HepG2 (cell line): ENCODE results near the gene KCNK2. TPM values are rescaled to one million over a fixed set of nuclear protein-coding genes. Genes with fewer than 3 reads are reported as not detected.

Experiments
- ATAC-seq: fragments of 200-7000 bp; cut with Tn5 transposase; 3 replicates; pipeline ENCODE4 v1.9.1; 2020; ENCODE audit warnings: mild to moderate bottlenecking, moderate library complexity
- BruUV-seq: library from RNA; stranded (reverse); fragments of 400-500 nt; replicated peaks from 2 replicates; lab custom pipeline; 2021; lab: Mats Ljungman, UMichigan
- CTCF ChIA-PET: fragments of 300-600 bp; formaldehyde crosslinking; extraction: SDS; loops from one replicate; lab custom pipeline; 2021; ENCODE audit warnings: low total read pairs, inconsistent platforms, low intra/inter-chr PET ratio; lab: Yijun Ruan, JAX
- POLR2A ChIA-PET: fragments of 350-600 bp; sonication (Branson Sonifier 250); formaldehyde crosslinking; loops from one replicate; lab custom pipeline; 2020; ENCODE audit warnings: antibody characterized with exemption, inconsistent platforms; lab: Yijun Ruan, JAX
- DNase-seq: peaks from one replicate; pipeline ENCODE4 v3.0.0-alpha.2; 2015; ENCODE audit warnings: low spot score
- FAIRE-seq: peaks from 3 replicates; lab custom pipeline; 2011; peaks lifted over from hg19 to GRCh38; lab: Jason Lieb, UNC
- H2AFZ ChIP-seq: one replicate; pipeline ENCODE4 v1.6.1; 2011; ENCODE audit warnings: low read length, inconsistent platforms
- H3K27ac ChIP-seq: fragments of 300-600 bp; 3 replicates; pipeline ENCODE4 v1.8.0; 2011; ENCODE audit warnings: mixed run types, mild to moderate bottlenecking, mixed read lengths, low read length, inconsistent platforms; ENCODE audit not compliant: insufficient read depth; ENCODE audit errors: extremely low read length
- H3K27me3 ChIP-seq, 2 experiments: fragments of 200-600 bp in 1 of 2; 2 replicates in 1 of 2; 3 replicates in 1 of 2; pipeline versions ENCODE4 v1.6.0 to v1.8.0; 2011; ENCODE audit warnings: low read length in 2 of 2, mild to moderate bottlenecking in 2 of 2, moderate library complexity in 2 of 2, inconsistent platforms in 1 of 2; ENCODE audit not compliant: insufficient read depth in 2 of 2, control insufficient read depth in 1 of 2
- H3K36me3 ChIP-seq, 2 experiments: fragments of 200-600 bp in 1 of 2; replicated peaks in 1 of 2; 2 replicates in 1 of 2; 3 replicates in 1 of 2; pipeline versions ENCODE4 v1.5.1 to v1.8.0; 2011; ENCODE audit warnings: low read length in 2 of 2, inconsistent platforms in 1 of 2; ENCODE audit not compliant: insufficient read depth in 2 of 2, control insufficient read depth in 1 of 2
- H3K4me1 ChIP-seq: 2 replicates; pipeline ENCODE4 v1.5.1; 2012; ENCODE audit warnings: low read length, inconsistent platforms; ENCODE audit not compliant: insufficient read depth
- H3K4me2 ChIP-seq: 2 replicates; pipeline ENCODE4 v1.6.0; 2011; ENCODE audit warnings: low read depth, low read length, inconsistent platforms
- H3K4me3 ChIP-seq, 3 experiments: fragments of 200-600 bp in 1 of 3; sonication (generic), shearing (Covaris generic) in 1 of 3; replicated peaks in 1 of 3; 2 replicates each; pipeline ENCODE4 v1.5.1; 2011 to 2016; ENCODE audit warnings: low read length in 3 of 3, inconsistent platforms in 2 of 3, low read depth in 2 of 3, mild to moderate bottlenecking in 2 of 3, control low read depth in 1 of 3, mixed read lengths in 1 of 3; ENCODE audit not compliant: insufficient read depth in 1 of 3
- H3K79me2 ChIP-seq: one replicate; pipeline ENCODE4 v1.6.1; 2011; ENCODE audit warnings: low read length, inconsistent platforms; ENCODE audit not compliant: insufficient read depth
- H3K9ac ChIP-seq: 2 replicates; pipeline ENCODE4 v1.6.0; 2011; ENCODE audit warnings: mild to moderate bottlenecking, low read depth, low read length, inconsistent platforms; ENCODE audit not compliant: insufficient read depth
- H3K9me3 ChIP-seq: 2 replicates; pipeline ENCODE4 v1.5.1; 2012; ENCODE audit warnings: mild to moderate bottlenecking, low read length
- H4K20me1 ChIP-seq: 2 replicates; pipeline ENCODE4 v1.6.0; 2011; ENCODE audit warnings: inconsistent platforms, mild to moderate bottlenecking, low read length, moderate library complexity; ENCODE audit not compliant: insufficient read depth
- AHDC1 ChIP-seq: sonication (generic); formaldehyde crosslinking; IDR thresholded peaks from 2 replicates; pipeline ENCODE4 v1.5.1; 2020; ENCODE audit warnings: mild to moderate bottlenecking, missing genetic modification reagents, borderline replicate concordance
- CSRNP1 ChIP-seq: sonication (generic); formaldehyde crosslinking; IDR thresholded peaks from 2 replicates; pipeline ENCODE4 v1.8.1; 2023; ENCODE audit warnings: mild to moderate bottlenecking, missing genetic modification reagents
- JUN ChIP-seq: sonication (generic); formaldehyde crosslinking; IDR thresholded peaks from 2 replicates; pipeline ENCODE4 v1.4.0; 2020; ENCODE audit warnings: mild to moderate bottlenecking, missing genetic modification reagents
- MATR3 ChIP-seq: sonication (generic); formaldehyde crosslinking; IDR thresholded peaks from 2 replicates; pipeline ENCODE4 v1.4.0; 2020; ENCODE audit warnings: missing genetic modification reagents
- NONO ChIP-seq, 2 experiments: fragments of 450-650 bp in 1 of 2; sonication (generic) in 1 of 2; formaldehyde crosslinking in 1 of 2; IDR thresholded peaks in 1 of 2; conservative IDR thresholded peaks in 1 of 2; 2 replicates each; pipeline versions ENCODE4 v1.6.1 to v1.8.0; 2017 to 2022; ENCODE audit warnings: mild to moderate bottlenecking in 1 of 2, missing genetic modification reagents in 1 of 2, moderate library complexity in 1 of 2
- NR1H2 ChIP-seq: sonication (generic); formaldehyde crosslinking; IDR thresholded peaks from 2 replicates; pipeline ENCODE4 v1.8.1; 2022; ENCODE audit warnings: low read depth, missing genetic modification reagents, borderline replicate concordance
- NR2F1 ChIP-seq, 2 experiments: fragments of 450-650 bp in 1 of 2; formaldehyde crosslinking in 1 of 2; IDR thresholded peaks; 2 replicates each; pipeline versions ENCODE4 v1.5.0 to v1.6.1; 2016 to 2020; ENCODE audit warnings: mild to moderate bottlenecking in 1 of 2, missing compliant biosample characterization in 1 of 2, missing genetic modification reagents in 1 of 2, moderate library complexity in 1 of 2
- POLR2G ChIP-seq: fragments of 200-400 bp; formaldehyde crosslinking; IDR thresholded peaks from 2 replicates; pipeline ENCODE4 v1.6.1; 2018; ENCODE audit warnings: mild to moderate bottlenecking, low read depth, low read length, moderate library complexity
- SALL2 ChIP-seq: sonication (generic); formaldehyde crosslinking; IDR thresholded peaks from 2 replicates; pipeline ENCODE4 v1.8.1; 2023; ENCODE audit warnings: mild to moderate bottlenecking, missing genetic modification reagents, inconsistent platforms
- TAF1 ChIP-seq: sonication (generic); formaldehyde crosslinking; IDR thresholded peaks from 2 replicates; pipeline ENCODE4 v1.4.0; 2020; ENCODE audit warnings: missing genetic modification reagents
- ZKSCAN8 ChIP-seq: IDR thresholded peaks from 2 replicates; pipeline ENCODE4 v1.6.1; 2016; ENCODE audit warnings: borderline replicate concordance, missing genetic modification reagents, missing compliant biosample characterization
- ZNF296 ChIP-seq: sonication (generic); formaldehyde crosslinking; conservative IDR thresholded peaks from 2 replicates; pipeline ENCODE4 v1.5.0; 2020; ENCODE audit warnings: mild to moderate bottlenecking, missing genetic modification reagents
- ZNF432 ChIP-seq: sonication (generic); formaldehyde crosslinking; IDR thresholded peaks from 2 replicates; pipeline ENCODE4 v1.5.0; 2020; ENCODE audit warnings: missing genetic modification reagents, mild to moderate bottlenecking, borderline replicate concordance
- ZNF446 ChIP-seq: sonication (generic); formaldehyde crosslinking; IDR thresholded peaks from 2 replicates; pipeline ENCODE4 v1.5.0; 2020; ENCODE audit warnings: mild to moderate bottlenecking, missing genetic modification reagents
- ZNF451 ChIP-seq: sonication (generic); formaldehyde crosslinking; IDR thresholded peaks from 2 replicates; pipeline ENCODE4 v1.5.0; 2020; ENCODE audit warnings: mild to moderate bottlenecking, missing genetic modification reagents
- ZNF549 ChIP-seq: sonication (generic); formaldehyde crosslinking; IDR thresholded peaks from 2 replicates; pipeline ENCODE4 v1.5.0; 2020; ENCODE audit warnings: missing genetic modification reagents
- WGBS: methylation state at CpG from one replicate; pipeline ENCODE4 v1.1.6; 2017; ENCODE audit warnings: low lambda C conversion rate; 5-methylcytosine and 5-hydroxymethylcytosine counted together
- in situ Hi-C: cut with HindIII; loops from 2 replicates; pipeline ENCODE4 v1.10.0; 2017; ENCODE audit warnings: low pct_unique_long_range_greater_than_20kb; ENCODE audit not compliant: extremely low pct_ligation_motif_present
- intact Hi-C: fragments of 100-400 bp; cut with micrococcal nuclease; formaldehyde crosslinking; loops from one replicate; pipeline ENCODE4 v1.10.0; 2022; ENCODE audit not compliant: unreplicated experiment
- polyA plus RNA-seq, 8 experiments: library from polyadenylated mRNA; depleted of rRNA in 3 of 8; stranded (reverse) in 7 of 8; unstranded in 1 of 8; fragments of >200 nt; fragmentation: Illumina TruSeq in 4 of 8; extraction: Trizol in 4 of 8; gene quantifications; 2 replicates each; pipeline versions ENCODE4 v1.2.1 to v1.2.3, GENCODE V29; 2011 to 2016; ENCODE audit warnings: low read depth in 4 of 8, missing spikeins in 1 of 8, mixed read lengths in 1 of 8; ENCODE audit not compliant: insufficient read depth in 1 of 8
- total RNA-seq, 5 experiments: library from RNA; depleted of rRNA; stranded (reverse); fragments of >200 nt; fragmentation: Illumina TruSeq; extraction: Trizol; gene quantifications; 2 replicates each; pipeline ENCODE4 v1.2.3, GENCODE V29; 2016; ENCODE audit warnings: low read depth in 1 of 5

The KCNK2 gene
- total and polyA plus RNA-seq, 2 of the 13 experiments (the other 11 are each of a cell fraction or from before 2014, with no cell fraction given) = not detected

GRCh38 chr1:215279682-215280081 is 197.1 kb downstream of the KCNK2 start:
- FAIRE-seq = no peak

More at GRCh38 chr1:215279682-215280081, 197.1 kb downstream of the KCNK2 start:
- ChIA-PET POLR2A (no interaction called here), CTCF (no interaction called here)
- TF ChIP-seq CSRNP1 (CRISPR knock-in tag) = no peak
- TF ChIP-seq ZKSCAN8 (CRISPR knock-in tag) = no peak
- TF ChIP-seq SALL2 (CRISPR knock-in tag) = no peak
- no peak for TF ChIP-seq TAF1 (CRISPR knock-in tag)
- TF ChIP-seq MATR3 = no peak
- no peak for TF ChIP-seq NR1H2 (CRISPR knock-in tag)
- no peak for TF ChIP-seq ZNF296 (CRISPR knock-in tag)
- no peak for TF ChIP-seq NONO (IDR thresholded peaks at IDR 0.05)
- TF ChIP-seq NONO (CRISPR knock-in tag; conservative IDR thresholded peaks at IDR 0.05) = no peak
- TF ChIP-seq ZNF451 = no peak
- TF ChIP-seq ZNF446 (CRISPR knock-in tag) = no peak
- no peak for TF ChIP-seq AHDC1 (CRISPR knock-in tag)
- no peak for TF ChIP-seq NR2F1 (CRISPR knock-in tag; IDR thresholded peaks at IDR 0.05)
- TF ChIP-seq ZNF549 (CRISPR knock-in tag) = no peak
- no peak for TF ChIP-seq JUN (CRISPR knock-in tag)
- no peak for TF ChIP-seq ZNF432 (CRISPR knock-in tag)
- TF ChIP-seq POLR2G = no peak
- H2AFZ ChIP-seq = no peak overlapping the region
- no peak overlapping the region for H3K9ac ChIP-seq
- H3K79me2 ChIP-seq = no peaks in the 10 kb centered on the region
- in situ Hi-C loops = no loop called here
- H3K4me2 ChIP-seq = no peak overlapping the region
- WGBS = 21% methylated on average over 3 of the region's 3 CpGs
- no peak overlapping the region for H3K27ac ChIP-seq
- H3K27me3 ChIP-seq = no peaks in the 10 kb centered on the region
- no peak for DNase-seq
- no peaks in the 10 kb centered on the region for H3K36me3 ChIP-seq
- no peak overlapping the region for H3K4me3 ChIP-seq
- intact Hi-C loops = no loop called here
- no peaks in the 10 kb centered on the region for H4K20me1 ChIP-seq
- no peaks in the 10 kb centered on the region for H3K9me3 ChIP-seq
- ATAC-seq = no peak
- H3K4me1 ChIP-seq = no peaks in the 10 kb centered on the region
- no TSS peak for BruUV-seq
